Fibroblast of lung (primary cell): ENCODE results near the gene GNPAT. TPM values are rescaled to one million over a fixed set of nuclear protein-coding genes. Genes with fewer than 3 reads are reported as not detected.

Source experiments
- DNase-seq, 2 donors: peaks; one replicate each; pipeline versions ENCODE4 v3.0.0 to v3.0.0-alpha.2; 2010; ENCODE audit warnings: low read depth in 2 of 2
- H2AFZ ChIP-seq: 2 replicates; pipeline ENCODE4 v1.5.1; 2012; ENCODE audit warnings: low read length, control low read depth, inconsistent platforms
- H3K27ac ChIP-seq: 2 replicates; pipeline ENCODE4 v1.5.1; 2011; ENCODE audit warnings: low read length, control low read depth; ENCODE audit not compliant: insufficient read depth
- H3K27me3 ChIP-seq: 2 replicates; pipeline ENCODE4 v1.5.1; 2011; ENCODE audit warnings: mild to moderate bottlenecking, low read length; ENCODE audit not compliant: control insufficient read depth, insufficient read depth
- H3K36me3 ChIP-seq: 2 replicates; pipeline ENCODE4 v1.5.1; 2011; ENCODE audit warnings: low read length; ENCODE audit not compliant: control insufficient read depth, insufficient read depth
- H3K4me1 ChIP-seq: 2 replicates; pipeline ENCODE4 v1.5.1; 2011; ENCODE audit warnings: low read length; ENCODE audit not compliant: control insufficient read depth, insufficient read depth; ENCODE audit errors: extremely low read depth
- H3K4me2 ChIP-seq: 2 replicates; pipeline ENCODE4 v1.5.1; 2011; ENCODE audit warnings: low read length, control low read depth; ENCODE audit not compliant: insufficient read depth; ENCODE audit errors: extremely low read depth
- H3K4me3 ChIP-seq, 4 experiments: fragments of 200-600 bp in 1 of 4; sonication (generic) in 1 of 4; replicated peaks in 1 of 4; 2 replicates each; pipeline ENCODE4 v1.5.1; 2011 to 2016; ENCODE audit warnings: low read length in 4 of 4, low read depth in 3 of 4, mild to moderate bottlenecking in 3 of 4, control low read depth in 2 of 4, inconsistent platforms in 1 of 4, mixed read lengths in 1 of 4; ENCODE audit not compliant: insufficient read depth in 1 of 4; ENCODE audit errors: control extremely low read depth in 1 of 4
- H3K79me2 ChIP-seq: 2 replicates; pipeline ENCODE4 v1.5.1; 2012; ENCODE audit warnings: mild to moderate bottlenecking, low read length, inconsistent platforms; ENCODE audit not compliant: control insufficient read depth, insufficient read depth
- H3K9ac ChIP-seq: 2 replicates; pipeline ENCODE4 v1.5.1; 2011; ENCODE audit warnings: mild to moderate bottlenecking, low read length, control low read depth; ENCODE audit not compliant: insufficient read depth
- H3K9me3 ChIP-seq: 2 replicates; pipeline ENCODE4 v1.5.1; 2012; ENCODE audit warnings: low read depth, low read length; ENCODE audit not compliant: control insufficient read depth, insufficient read depth
- H4K20me1 ChIP-seq: 2 replicates; pipeline ENCODE4 v1.5.1; 2011; ENCODE audit warnings: low read length; ENCODE audit not compliant: control insufficient read depth, insufficient read depth; ENCODE audit errors: extremely low read depth
- EZH2 ChIP-seq: IDR thresholded peaks from 2 replicates; pipeline ENCODE4 v1.5.1; 2012; ENCODE audit warnings: low read length, control low read depth, mild to moderate bottlenecking; ENCODE audit errors: missing control alignments
- polyA plus RNA-seq, 2 donors: library from polyadenylated mRNA; depleted of rRNA in 1 of 2; stranded (reverse) in 1 of 2; unstranded in 1 of 2; fragments of >200 nt; gene quantifications; 2 replicates each; pipeline ENCODE4 v1.2.1, GENCODE V29; 2011 to 2012; ENCODE audit warnings: missing spikeins in 1 of 2
- total RNA-seq: library from RNA; depleted of rRNA; stranded (reverse); fragments of >200 nt; gene quantifications from 2 replicates; pipeline ENCODE4 v1.2.1, GENCODE V29; 2014
- TF ChIP-seq, protein P1 (sequence below), 2 donors: IDR thresholded peaks in 1 of 2; conservative IDR thresholded peaks in 1 of 2; 1 replicate in 1 of 2; 2 replicates in 1 of 2; pipeline ENCODE4 v1.5.1; 2011 to 2012; ENCODE audit warnings: low read length in 2 of 2, control low read depth in 1 of 2, inconsistent platforms in 1 of 2, low read depth in 1 of 2, mild to moderate bottlenecking in 1 of 2

Gene GNPAT
- total and polyA plus RNA-seq, 2 donors (not counting 1 experiment from before 2014, with no cell fraction given) = 42.5 to 60.4 TPM

DNA sequence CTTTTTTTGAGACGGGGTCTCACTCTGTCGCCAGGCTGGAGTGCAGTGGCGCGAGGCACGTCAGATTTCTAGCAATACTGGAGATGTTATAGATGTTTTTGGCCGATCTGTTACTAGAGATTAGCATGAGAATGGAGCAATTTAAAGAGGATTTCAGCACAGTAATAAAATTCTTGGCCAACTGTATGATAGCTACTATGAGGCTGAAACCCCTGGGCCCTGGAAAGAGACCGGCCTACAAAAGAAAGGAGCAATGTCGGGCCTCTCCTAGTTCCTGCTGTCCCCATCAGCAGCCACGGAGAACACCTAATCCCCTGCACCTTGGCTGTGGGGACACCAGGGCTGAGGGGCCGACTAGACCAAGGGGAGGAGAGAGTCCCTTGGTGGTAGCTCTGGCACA is 9.5 kb upstream of the GNPAT start:
- DNase-seq = no peak
- no peaks in the 10 kb centered on the region for H4K20me1 ChIP-seq
- H3K79me2 ChIP-seq = no peaks in the 10 kb centered on the region
- TF ChIP-seq, protein P1, sequence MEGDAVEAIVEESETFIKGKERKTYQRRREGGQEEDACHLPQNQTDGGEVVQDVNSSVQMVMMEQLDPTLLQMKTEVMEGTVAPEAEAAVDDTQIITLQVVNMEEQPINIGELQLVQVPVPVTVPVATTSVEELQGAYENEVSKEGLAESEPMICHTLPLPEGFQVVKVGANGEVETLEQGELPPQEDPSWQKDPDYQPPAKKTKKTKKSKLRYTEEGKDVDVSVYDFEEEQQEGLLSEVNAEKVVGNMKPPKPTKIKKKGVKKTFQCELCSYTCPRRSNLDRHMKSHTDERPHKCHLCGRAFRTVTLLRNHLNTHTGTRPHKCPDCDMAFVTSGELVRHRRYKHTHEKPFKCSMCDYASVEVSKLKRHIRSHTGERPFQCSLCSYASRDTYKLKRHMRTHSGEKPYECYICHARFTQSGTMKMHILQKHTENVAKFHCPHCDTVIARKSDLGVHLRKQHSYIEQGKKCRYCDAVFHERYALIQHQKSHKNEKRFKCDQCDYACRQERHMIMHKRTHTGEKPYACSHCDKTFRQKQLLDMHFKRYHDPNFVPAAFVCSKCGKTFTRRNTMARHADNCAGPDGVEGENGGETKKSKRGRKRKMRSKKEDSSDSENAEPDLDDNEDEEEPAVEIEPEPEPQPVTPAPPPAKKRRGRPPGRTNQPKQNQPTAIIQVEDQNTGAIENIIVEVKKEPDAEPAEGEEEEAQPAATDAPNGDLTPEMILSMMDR (conservative IDR thresholded peaks at IDR 0.05 in 1 of 2, IDR thresholded peaks at IDR 0.05 in 1 of 2; ENCODE audit: low read depth in 1 of 2, low read length in 2 of 2) = no peak
- no peak for TF ChIP-seq EZH2
- no peaks in the 10 kb centered on the region for H3K9me3 ChIP-seq
- no peaks in the 10 kb centered on the region for H3K4me1 ChIP-seq
- no peaks in the 10 kb centered on the region for H3K27me3 ChIP-seq
- H3K4me3 ChIP-seq = no peak overlapping the region
- peaks cover 3% of the 10 kb centered on the region for H3K36me3 ChIP-seq
- no peak overlapping the region for H3K27ac ChIP-seq
- no peak overlapping the region for H3K4me2 ChIP-seq
- no peak overlapping the region for H3K9ac ChIP-seq
- H2AFZ ChIP-seq = no peak overlapping the region

DNA sequence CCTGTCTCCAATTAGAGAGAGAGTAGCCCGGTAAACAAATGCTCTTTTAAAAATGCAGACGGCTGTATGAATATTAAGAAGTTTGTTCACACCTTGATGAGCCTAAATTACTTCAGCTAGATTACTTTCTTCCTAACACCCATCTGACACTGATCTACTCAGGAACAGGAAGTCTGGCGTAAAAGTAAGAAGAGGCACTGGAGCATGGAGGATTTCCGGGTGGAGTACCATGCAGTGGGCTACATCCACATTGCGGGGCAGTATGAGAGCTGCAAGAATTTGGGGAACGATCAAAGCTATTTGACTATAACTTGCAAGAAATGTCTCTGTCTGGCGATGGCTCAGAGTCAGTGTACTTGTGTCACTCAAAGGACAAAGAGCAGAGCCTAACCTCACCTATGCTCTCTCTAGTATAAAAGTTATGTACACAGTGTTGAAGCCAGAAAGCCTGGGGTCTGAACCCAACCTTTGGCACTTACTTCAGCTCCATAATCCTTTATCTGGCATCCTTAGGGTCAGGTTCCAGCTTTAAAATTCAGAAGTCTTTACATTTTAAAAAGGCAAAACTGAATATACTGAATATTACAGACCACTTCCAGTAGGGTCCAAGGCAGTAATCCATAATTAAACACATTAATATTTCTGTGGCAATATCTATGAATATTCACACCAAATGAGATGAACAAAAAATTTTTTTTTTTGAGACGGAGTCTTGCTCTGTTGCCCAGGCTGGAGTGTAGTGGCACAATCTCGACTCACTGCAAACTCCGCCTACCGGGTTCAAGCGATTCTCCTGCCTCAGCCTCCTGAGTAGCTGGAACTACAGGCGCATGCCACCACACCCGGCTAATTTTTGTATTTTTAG is 7.9 kb upstream of the GNPAT start:
- no peak overlapping the region for H2AFZ ChIP-seq
- no peak for DNase-seq
- TF ChIP-seq, protein P1 (conservative IDR thresholded peaks at IDR 0.05 in 1 of 2, IDR thresholded peaks at IDR 0.05 in 1 of 2; ENCODE audit: low read depth in 1 of 2, low read length in 2 of 2) = no peak
- TF ChIP-seq EZH2 = no peak
- peaks cover 3% of the 10 kb centered on the region for H3K36me3 ChIP-seq
- H3K4me2 ChIP-seq = no peak overlapping the region
- no peaks in the 10 kb centered on the region for H3K27me3 ChIP-seq
- H3K27ac ChIP-seq = no peak overlapping the region
- H3K79me2 ChIP-seq = no peaks in the 10 kb centered on the region
- H3K9ac ChIP-seq = no peak overlapping the region
- no peaks in the 10 kb centered on the region for H3K9me3 ChIP-seq
- H3K4me1 ChIP-seq = no peaks in the 10 kb centered on the region
- no peaks in the 10 kb centered on the region for H4K20me1 ChIP-seq
- H3K4me3 ChIP-seq = no peak overlapping the region

DNA sequence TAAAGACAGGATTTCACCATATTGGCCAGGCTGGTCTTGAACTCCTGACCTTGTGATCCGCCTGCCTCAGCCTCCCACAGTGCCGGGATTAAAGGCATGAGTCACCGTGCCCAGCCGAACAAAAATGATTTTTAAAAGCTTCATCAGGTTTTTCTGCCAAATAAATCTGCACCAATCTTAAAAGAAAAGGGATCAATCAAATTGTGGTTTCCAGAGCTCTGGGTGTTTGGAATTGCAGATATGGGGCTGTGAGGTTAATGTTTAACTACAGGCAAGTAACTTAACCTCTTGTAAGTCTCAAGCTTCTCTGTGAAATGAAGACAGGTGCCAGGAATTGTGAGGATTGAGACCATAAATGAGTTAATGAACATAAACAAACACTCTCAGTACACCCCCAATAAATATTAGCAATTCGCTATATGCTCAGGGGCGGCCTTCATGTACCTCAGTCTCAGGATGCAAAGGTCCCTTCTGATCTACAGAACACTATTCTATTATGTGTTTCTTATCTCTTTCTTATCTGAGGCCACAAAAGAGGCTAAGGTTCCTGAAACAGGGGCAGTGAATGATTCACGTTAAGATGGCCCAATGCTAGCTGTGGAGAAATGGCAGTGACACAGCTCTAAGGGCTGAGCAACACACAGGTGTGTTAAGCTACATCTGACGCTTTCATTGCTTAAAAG is 7.1 kb upstream of the GNPAT start:
- DNase-seq = peak in 1 of 2 donors; percentile 20
- TF ChIP-seq EZH2 = no peak
- TF ChIP-seq, protein P1 (conservative IDR thresholded peaks at IDR 0.05 in 1 of 2, IDR thresholded peaks at IDR 0.05 in 1 of 2; ENCODE audit: low read depth in 1 of 2, low read length in 2 of 2) = no peak
- Histone ChIP-seq H4K20me1 (no peaks in the 10 kb centered on the region), H3K4me1 (no peaks in the 10 kb centered on the region), H3K9me3 (no peaks in the 10 kb centered on the region), H3K4me2 (no peak overlapping the region), H3K4me3 (no peak overlapping the region), H3K9ac (no peak overlapping the region), H3K79me2 (no peaks in the 10 kb centered on the region), H2AFZ (no peak overlapping the region), H3K27me3 (no peaks in the 10 kb centered on the region), H3K36me3 (peaks cover 3% of the 10 kb centered on the region), H3K27ac (no peak overlapping the region)
